B cell (primary cell): Measurements from ENCODE around the gene KLHL36. TPM values are rescaled to one million over a fixed set of nuclear protein-coding genes. Genes with fewer than 3 reads are reported as not detected.

Experiments
- ATAC-seq: fragments of 200-7000 bp; cut with Tn5 transposase; one replicate; pipeline ENCODE4 v1.10.0; 2021; ENCODE audit warnings: low read depth, mild to moderate bottlenecking, moderate number of reproducible peaks, moderate library complexity
- CTCF ChIA-PET: fragments of 350-600 bp; sonication (Branson Sonifier 250); formaldehyde crosslinking; loops from one replicate; lab custom pipeline; 2021; ENCODE audit warnings: antibody characterized with exemption, inconsistent platforms; lab: Charles Lee
- POLR2A ChIA-PET: fragments of 350-600 bp; sonication (Branson Sonifier 250); formaldehyde crosslinking; loops from one replicate; lab custom pipeline; 2021; ENCODE audit warnings: antibody characterized with exemption; lab: Charles Lee
- DNase-seq: peaks from one replicate; pipeline ENCODE4 v3.0.0; 2013
- H2AFZ ChIP-seq: 2 replicates; pipeline ENCODE4 v1.6.1; 2012; ENCODE audit warnings: mild to moderate bottlenecking, low read depth, low read length; ENCODE audit not compliant: insufficient read depth, poor library complexity, severe bottlenecking
- H3K27ac ChIP-seq, 2 donors: 1 replicate in 1 of 2; 2 replicates in 1 of 2; pipeline ENCODE4 v1.5.1; 2012 to 2013; ENCODE audit warnings: low read length in 2 of 2, mild to moderate bottlenecking in 2 of 2, moderate library complexity in 1 of 2
- H3K27me3 ChIP-seq, 4 experiments: fragments of 200-600 bp in 1 of 4; sonication (generic) in 1 of 4; replicated peaks in 1 of 4; 1 replicate in 2 of 4; 2 replicates in 2 of 4; pipeline versions ENCODE4 v1.6.1 to v1.7.0; 2013 to 2016; ENCODE audit warnings: low read length in 3 of 4, mild to moderate bottlenecking in 2 of 4, mixed read lengths in 1 of 4, moderate library complexity in 1 of 4; ENCODE audit not compliant: insufficient read depth in 4 of 4, control insufficient read depth in 3 of 4; ENCODE audit errors: control extremely low read depth in 1 of 4
- H3K36me3 ChIP-seq, 2 experiments: replicated peaks in 1 of 2; 1 replicate in 1 of 2; 2 replicates in 1 of 2; pipeline versions ENCODE4 v1.6.1 to v1.7.1; 2013; ENCODE audit warnings: low read length in 1 of 2; ENCODE audit not compliant: insufficient read depth in 2 of 2, control insufficient read depth in 1 of 2; ENCODE audit errors: control extremely low read depth in 1 of 2, extremely low read depth in 1 of 2
- H3K4me1 ChIP-seq, 2 donors: fragments of 200-600 bp in 1 of 2; sonication (generic) in 1 of 2; 1 replicate in 1 of 2; 2 replicates in 1 of 2; pipeline versions ENCODE4 v1.5.1 to v1.6.1; 2013 to 2017; ENCODE audit warnings: low read length in 2 of 2; ENCODE audit not compliant: control insufficient read depth in 2 of 2, insufficient read depth in 2 of 2
- H3K4me2 ChIP-seq: replicated peaks from 2 replicates; pipeline ENCODE3; 2012; ENCODE audit warnings: mild to moderate bottlenecking, low read depth, low read length; ENCODE audit not compliant: poor library complexity, severe bottlenecking
- H3K4me3 ChIP-seq, 5 experiments: fragments of 200-600 bp in 1 of 5; sonication (generic) in 1 of 5; 1 replicate in 3 of 5; 2 replicates in 2 of 5; pipeline versions ENCODE4 v1.5.1 to v1.7.0; 2011 to 2016; ENCODE audit warnings: low read length in 4 of 5, mild to moderate bottlenecking in 4 of 5, low read depth in 2 of 5, control low read depth in 1 of 5, moderate library complexity in 1 of 5; ENCODE audit not compliant: insufficient read depth in 1 of 5; ENCODE audit errors: control extremely low read depth in 1 of 5, extremely low read depth in 1 of 5
- H3K79me2 ChIP-seq: fragments of 200-600 bp; sonication (generic); one replicate; pipeline ENCODE4 v1.6.0; 2016; ENCODE audit warnings: low read length; ENCODE audit not compliant: control insufficient read depth, insufficient read depth
- H3K9ac ChIP-seq: fragments of 200-600 bp; sonication (generic); 2 replicates; pipeline ENCODE4 v1.6.1; 2017; ENCODE audit warnings: mild to moderate bottlenecking, low read length, moderate library complexity
- H3K9me3 ChIP-seq, 3 donors: one replicate each; pipeline versions ENCODE4 v1.6.1 to v1.7.1; 2013; ENCODE audit warnings: low read length in 2 of 3; ENCODE audit not compliant: control insufficient read depth in 2 of 3, insufficient read depth in 1 of 3; ENCODE audit errors: control extremely low read depth in 1 of 3
- H4K20me1 ChIP-seq: 2 replicates; pipeline ENCODE4 v1.6.0; 2012; ENCODE audit warnings: mild to moderate bottlenecking, low read length; ENCODE audit not compliant: insufficient read depth, control insufficient read depth, poor library complexity, severe bottlenecking
- H3K27ac Mint-ChIP-seq: one replicate; pipeline ENCODE4 v1.8.0; 2021; ENCODE audit warnings: mixed read lengths
- H3K27me3 Mint-ChIP-seq: one replicate; pipeline ENCODE4 v1.8.0; 2021; ENCODE audit warnings: mixed read lengths
- H3K4me1 Mint-ChIP-seq: one replicate; pipeline ENCODE4 v1.8.0; 2021; ENCODE audit warnings: mixed read lengths
- H3K4me3 Mint-ChIP-seq: one replicate; pipeline ENCODE4 v1.8.0; 2021; ENCODE audit warnings: mixed read lengths
- H3K9me3 Mint-ChIP-seq: one replicate; pipeline ENCODE4 v1.8.0; 2022; ENCODE audit warnings: mixed read lengths; ENCODE audit not compliant: insufficient read depth
- CTCF ChIP-seq: fragments of 200-600 bp; IDR thresholded peaks from one replicate; pipeline ENCODE4 v1.8.0; 2022; ENCODE audit warnings: antibody characterized with exemption, mild to moderate bottlenecking
- EZH2 ChIP-seq: IDR thresholded peaks from 2 replicates; pipeline ENCODE4 v1.6.1; 2012; ENCODE audit warnings: borderline replicate concordance, low read depth, mild to moderate bottlenecking, moderate library complexity, low read length; ENCODE audit not compliant: insufficient read depth, poor library complexity, severe bottlenecking
- WGBS: methylation state at CpG from one replicate; pipeline ENCODE4 v1.1.5; 2013; ENCODE audit warnings: missing lambda C conversion rate; ENCODE audit not compliant: insufficient coverage; 5-methylcytosine and 5-hydroxymethylcytosine counted together
- intact Hi-C: fragments of 100-400 bp; cut with micrococcal nuclease; formaldehyde crosslinking; loops from one replicate; pipeline ENCODE4 v1.10.0; 2022
- polyA plus RNA-seq: library from polyadenylated mRNA; depleted of rRNA; stranded (reverse); fragments of >200 nt; gene quantifications from 2 replicates; pipeline ENCODE4 v1.2.3, GENCODE V29; 2012
- total RNA-seq, 2 donors: library from RNA; stranded (reverse); fragments of 120-200 nt in 1 of 2; gene quantifications; 1 replicate in 1 of 2; 2 replicates in 1 of 2; pipeline versions ENCODE4 v1.2.3 to v1.2.4, GENCODE V29; 2013 to 2022

Gene KLHL36
- total and polyA plus RNA-seq, 2 donors (not counting 1 experiment from before 2014, with no cell fraction given): 90.3 to 135 TPM

GRCh38 chr16:84673203-84673535 lies 24.9 kb downstream of the KLHL36 start:
- H4K20me1 ChIP-seq: peaks cover 2% of the 10 kb centered on the region
- no peaks in the 10 kb centered on the region for H3K79me2 ChIP-seq
- H3K27me3 Mint-ChIP-seq: peaks cover 7% of the 10 kb centered on the region
- ATAC-seq (no peak), DNase-seq (no peak)
- no peak overlapping the region for H3K27ac ChIP-seq
- CTCF ChIA-PET: interaction anchor here (0.6 to 4.4 kb wide), 27 partner anchors 8 to 298 kb away, joined by 3 to 108 read pairs (median 8); no protein-coding TSS in a partner anchor
- WGBS: 95% methylated on average over 3 of the region's 3 CpGs
- POLR2A ChIA-PET: interaction anchor here (0.7 kb wide), 1 partner anchor 65 kb away, joined by 4 read pairs; no protein-coding TSS in a partner anchor
- no peak overlapping the region for H3K4me3 Mint-ChIP-seq
- intact Hi-C loops: loop anchor here (2.0 kb wide), 2 partner anchors 28 to 50 kb away; no protein-coding TSS in a partner anchor
- H3K27ac Mint-ChIP-seq: no peak overlapping the region
- H3K4me1 Mint-ChIP-seq: peaks cover 10% of the 10 kb centered on the region
- H3K9me3 ChIP-seq: no peaks in the 10 kb centered on the region
- H3K4me3 ChIP-seq: no peak overlapping the region
- peaks cover 0 to 15% of the 10 kb centered on the region in 2 donors for H3K4me1 ChIP-seq
- H3K36me3 ChIP-seq: peaks cover 0 to 3% of the 10 kb centered on the region in 2 experiments
- no peaks in the 10 kb centered on the region for H3K27me3 ChIP-seq
- no peaks in the 10 kb centered on the region for H3K9me3 Mint-ChIP-seq
- no peak overlapping the region for H3K4me2 ChIP-seq
- H2AFZ ChIP-seq: no peak overlapping the region
- H3K9ac ChIP-seq: no peak overlapping the region
- no peak for TF ChIP-seq EZH2
- no peak for TF ChIP-seq CTCF

GRCh38 chr16:84673561-84673960 lies 25.2 kb downstream of the KLHL36 start:
- Mint-ChIP-seq H3K9me3 (no peaks in the 10 kb centered on the region), H3K27me3 (peaks cover 7% of the 10 kb centered on the region), H3K4me3 (no peak overlapping the region), H3K4me1 (peaks cover 10% of the 10 kb centered on the region), H3K27ac (no peak overlapping the region)
- H3K9ac ChIP-seq: no peak overlapping the region
- intact Hi-C loops: loop anchor here (2.0 kb wide), 2 partner anchors 27 to 51 kb away; no protein-coding TSS in a partner anchor
- H3K4me3 ChIP-seq: no peak overlapping the region
- H3K4me2 ChIP-seq: no peak overlapping the region
- ChIA-PET POLR2A (no interaction called here), CTCF (interaction anchor here (0.6 to 4.4 kb wide), 17 partner anchors 8 to 80 kb away, joined by 3 to 108 read pairs (median 8); no protein-coding TSS in a partner anchor)
- no peaks in the 10 kb centered on the region for H3K9me3 ChIP-seq
- H2AFZ ChIP-seq: no peak overlapping the region
- no peak for TF ChIP-seq EZH2
- TF ChIP-seq CTCF: no peak
- 60% methylated on average over 1 of the region's 3 CpGs for WGBS
- peaks cover 0 to 15% of the 10 kb centered on the region in 2 donors for H3K4me1 ChIP-seq
- ATAC-seq (no peak), DNase-seq (peak; percentile 28)
- no peaks in the 10 kb centered on the region for H4K20me1 ChIP-seq
- no peaks in the 10 kb centered on the region for H3K79me2 ChIP-seq
- H3K27me3 ChIP-seq: no peaks in the 10 kb centered on the region
- H3K27ac ChIP-seq: no peak overlapping the region
- H3K36me3 ChIP-seq: no peaks in the 10 kb centered on the region
